ENCODE results near the gene SLF2.

Gene SLF2

DNA sequence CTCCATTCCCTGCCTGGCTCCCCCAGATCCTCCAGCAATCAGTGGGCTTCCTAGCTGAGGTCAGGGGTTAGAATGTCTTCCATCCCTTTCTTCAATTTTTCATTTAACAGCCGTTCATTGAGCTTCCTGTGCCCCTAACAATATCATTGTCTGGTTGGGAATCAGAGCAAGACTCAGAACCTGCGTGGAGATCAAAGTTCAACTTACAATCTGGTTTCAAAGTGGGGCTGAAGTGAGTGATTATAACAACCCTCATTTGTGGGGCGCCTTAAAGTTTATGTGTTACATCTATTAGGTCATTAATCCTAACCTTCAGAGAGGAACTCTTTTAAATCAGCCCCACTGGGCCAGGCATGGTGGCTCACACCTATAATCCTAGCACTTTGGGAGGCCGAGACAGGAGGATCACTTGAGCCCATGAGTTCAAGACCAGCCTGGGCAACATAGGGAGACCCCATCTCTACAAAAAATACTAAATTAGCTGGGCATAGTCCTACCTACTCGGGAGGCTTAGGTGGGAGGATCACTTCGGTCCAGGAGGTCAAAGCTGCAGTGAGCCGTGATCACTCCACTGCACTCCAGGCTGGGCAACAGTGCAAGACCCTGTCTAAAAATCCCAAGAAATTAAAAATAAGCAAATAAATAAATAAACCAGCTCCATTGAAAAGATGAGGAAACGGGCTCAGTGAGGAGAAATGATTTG, 45.4 kb upstream of the SLF2 start:
- H3K4me3 ChIP-seq (ENCODE audit: low read depth, low read length), result no peak overlapping the region
- TF ChIP-seq, protein P1, sequence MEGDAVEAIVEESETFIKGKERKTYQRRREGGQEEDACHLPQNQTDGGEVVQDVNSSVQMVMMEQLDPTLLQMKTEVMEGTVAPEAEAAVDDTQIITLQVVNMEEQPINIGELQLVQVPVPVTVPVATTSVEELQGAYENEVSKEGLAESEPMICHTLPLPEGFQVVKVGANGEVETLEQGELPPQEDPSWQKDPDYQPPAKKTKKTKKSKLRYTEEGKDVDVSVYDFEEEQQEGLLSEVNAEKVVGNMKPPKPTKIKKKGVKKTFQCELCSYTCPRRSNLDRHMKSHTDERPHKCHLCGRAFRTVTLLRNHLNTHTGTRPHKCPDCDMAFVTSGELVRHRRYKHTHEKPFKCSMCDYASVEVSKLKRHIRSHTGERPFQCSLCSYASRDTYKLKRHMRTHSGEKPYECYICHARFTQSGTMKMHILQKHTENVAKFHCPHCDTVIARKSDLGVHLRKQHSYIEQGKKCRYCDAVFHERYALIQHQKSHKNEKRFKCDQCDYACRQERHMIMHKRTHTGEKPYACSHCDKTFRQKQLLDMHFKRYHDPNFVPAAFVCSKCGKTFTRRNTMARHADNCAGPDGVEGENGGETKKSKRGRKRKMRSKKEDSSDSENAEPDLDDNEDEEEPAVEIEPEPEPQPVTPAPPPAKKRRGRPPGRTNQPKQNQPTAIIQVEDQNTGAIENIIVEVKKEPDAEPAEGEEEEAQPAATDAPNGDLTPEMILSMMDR (IDR thresholded peaks at IDR 0.05; ENCODE audit: low read depth, low read length, missing control alignments), result no peak
- no peak for DNase-seq (ENCODE audit: low read depth)
- in situ Hi-C loops (cut with HindIII; ENCODE audit: low sequenced_read_pairs), result no loop called here

DNA sequence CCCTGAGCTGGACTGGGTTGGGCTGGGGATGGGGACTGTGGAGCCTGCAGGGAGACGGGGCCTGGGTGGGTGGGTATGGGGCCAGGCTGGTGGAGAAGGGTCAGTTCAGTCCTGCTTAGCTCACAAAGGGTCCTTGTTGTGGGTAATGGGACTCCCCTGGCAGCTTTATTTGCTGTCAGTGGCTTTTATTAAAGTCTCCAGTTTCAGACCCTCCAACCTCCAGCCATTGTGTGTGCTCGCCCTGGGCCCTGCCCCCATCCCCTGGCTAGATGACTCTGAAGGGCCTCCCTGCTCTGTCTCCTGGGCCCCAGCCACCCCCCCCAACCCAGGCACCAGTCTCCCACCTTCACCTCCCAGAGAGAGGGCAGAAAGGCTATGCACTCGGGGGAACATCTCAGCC, 44.4 kb upstream of the SLF2 start:
- TF ChIP-seq, protein P1 (IDR thresholded peaks at IDR 0.05; ENCODE audit: low read depth, low read length, missing control alignments), result no peak
- in situ Hi-C loops (cut with HindIII; ENCODE audit: low sequenced_read_pairs), result no loop called here
- no peak overlapping the region for H3K4me3 ChIP-seq (ENCODE audit: low read depth, low read length)

DNA sequence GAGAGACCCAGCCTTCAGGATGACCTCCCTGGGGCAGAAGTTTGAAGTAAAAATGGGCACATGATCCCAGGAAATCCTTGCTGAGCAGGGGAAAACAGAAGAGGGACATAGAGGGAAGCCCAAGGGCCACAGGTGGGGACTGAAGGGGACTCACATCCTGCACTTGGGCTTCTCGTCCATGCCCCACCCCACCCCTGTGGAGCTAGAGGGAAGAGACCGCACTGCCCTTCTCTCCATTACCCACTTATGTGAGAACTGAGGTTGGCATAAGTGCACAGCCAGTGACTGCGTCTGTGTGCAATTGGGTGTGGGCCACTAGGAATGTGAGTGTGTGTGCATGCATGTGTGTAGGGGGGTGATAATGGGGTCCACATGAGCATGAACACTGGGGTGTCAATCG, 43.4 kb upstream of the SLF2 start:
- TF ChIP-seq, protein P1 (IDR thresholded peaks at IDR 0.05; ENCODE audit: low read depth, low read length, missing control alignments), result no peak
- no peak overlapping the region for H3K4me3 ChIP-seq (ENCODE audit: low read depth, low read length)
- DNase-seq (ENCODE audit: low read depth), result no peak
- in situ Hi-C loops (cut with HindIII; ENCODE audit: low sequenced_read_pairs), result no loop called here

More for the DNA sequence above, 44.4 kb upstream of the SLF2 start:
- DNase-seq (ENCODE audit: low read depth), result no peak

DNA sequence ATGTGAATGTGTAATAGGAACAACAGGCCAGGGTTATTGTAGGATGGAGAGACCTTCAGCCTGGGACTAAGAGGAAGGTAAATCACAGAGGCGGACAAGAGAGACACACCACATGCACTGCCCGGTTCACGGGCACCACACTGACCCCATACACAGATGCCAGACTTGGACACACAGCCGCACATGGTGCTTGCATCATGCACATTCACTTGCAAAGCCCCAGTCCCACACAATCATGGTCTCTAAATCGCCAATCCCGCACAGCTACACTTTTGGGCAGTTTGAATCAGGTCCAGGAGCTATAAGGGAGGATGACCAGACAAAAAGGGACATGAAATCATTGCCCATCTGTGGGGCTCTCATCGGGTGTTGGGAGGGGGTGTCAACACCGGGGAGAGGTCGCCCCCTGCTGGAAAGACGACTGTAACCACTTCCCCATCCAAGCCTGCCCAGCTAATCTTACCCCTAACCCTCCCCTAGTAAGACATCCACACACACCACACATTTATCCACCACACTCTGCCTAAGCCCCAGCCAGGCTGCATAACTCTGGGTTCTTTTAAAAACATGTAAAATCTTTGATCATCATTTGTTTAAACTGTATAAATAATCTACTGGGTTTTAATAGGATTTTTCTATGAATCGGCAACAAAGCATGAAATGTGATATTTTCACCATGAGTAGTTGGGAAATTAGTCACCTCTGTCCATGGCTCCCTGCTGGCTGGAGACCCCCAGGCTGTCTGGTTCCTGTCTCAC, 40.5 kb upstream of the SLF2 start:
- in situ Hi-C loops (cut with HindIII; ENCODE audit: low sequenced_read_pairs), result no loop called here
- no peak overlapping the region for H3K4me3 ChIP-seq (ENCODE audit: low read depth, low read length)
- DNase-seq (ENCODE audit: low read depth), result peak; percentile 51
- TF ChIP-seq, protein P1 (IDR thresholded peaks at IDR 0.05; ENCODE audit: low read depth, low read length, missing control alignments), result peak; percentile 66

DNA sequence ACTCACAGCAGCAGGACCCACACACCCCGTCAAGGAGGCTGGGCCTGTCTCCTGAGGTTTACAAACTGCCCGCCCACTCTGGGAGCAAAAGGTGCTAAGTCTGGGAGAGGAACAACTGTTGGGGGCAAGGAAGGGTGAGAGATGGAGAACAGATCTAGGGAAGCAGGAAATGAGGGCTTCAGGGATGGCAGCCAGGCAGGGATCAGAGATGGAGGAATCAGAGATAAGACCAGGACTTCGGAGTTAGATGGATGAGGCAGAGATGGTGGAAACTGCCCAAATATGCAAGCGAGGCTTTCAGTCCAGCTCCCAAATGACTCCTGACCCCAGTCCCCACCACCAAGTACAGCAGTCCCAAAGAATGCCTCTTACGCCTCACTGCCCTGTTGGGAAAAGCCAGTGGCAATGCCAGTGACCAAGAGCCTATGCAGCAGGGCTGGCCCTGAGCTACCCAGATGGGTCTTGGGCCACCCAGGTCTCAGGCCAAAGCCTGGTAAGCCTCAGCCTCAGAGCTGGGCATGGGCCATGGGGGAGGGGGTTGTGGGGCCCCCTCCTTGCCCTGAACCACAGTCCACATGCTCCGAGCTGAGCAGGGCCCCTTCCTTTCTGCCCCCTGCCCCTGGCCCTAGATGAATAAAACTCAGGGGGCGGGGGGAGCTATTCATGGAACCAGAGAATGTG, 39.5 kb upstream of the SLF2 start:
- no peak for DNase-seq (ENCODE audit: low read depth)
- no peak overlapping the region for H3K4me3 ChIP-seq (ENCODE audit: low read depth, low read length)
- in situ Hi-C loops (cut with HindIII; ENCODE audit: low sequenced_read_pairs), result no loop called here
- TF ChIP-seq, protein P1 (IDR thresholded peaks at IDR 0.05; ENCODE audit: low read depth, low read length, missing control alignments), result no peak

DNA sequence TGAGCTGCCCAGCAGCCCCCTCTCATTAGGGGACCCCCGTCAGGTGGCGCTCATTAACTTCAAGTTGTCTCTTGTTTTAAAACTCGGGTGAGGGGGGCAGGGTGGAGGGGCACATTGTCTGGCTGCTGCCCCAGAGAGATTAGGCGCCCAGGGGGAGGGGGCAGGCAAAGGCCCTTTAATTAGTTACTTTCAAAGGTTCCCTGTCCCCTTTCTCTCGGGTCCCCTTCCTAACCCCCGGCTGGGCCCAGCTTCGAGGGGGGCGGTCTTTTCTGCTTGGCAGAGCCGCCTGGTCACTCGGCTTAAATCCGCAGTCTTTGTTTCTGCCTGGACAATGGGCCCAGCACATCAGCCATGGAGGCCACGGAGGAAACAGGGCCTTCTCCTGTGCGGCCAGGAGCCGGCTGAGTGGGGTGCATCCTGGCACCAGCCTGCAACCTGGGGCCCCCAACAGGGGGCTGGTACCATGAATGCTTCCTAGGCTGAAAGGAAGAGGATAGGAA, 38.9 kb upstream of the SLF2 start:
- H3K4me3 ChIP-seq (ENCODE audit: low read depth, low read length), result no peak overlapping the region
- TF ChIP-seq, protein P1 (IDR thresholded peaks at IDR 0.05; ENCODE audit: low read depth, low read length, missing control alignments), result no peak
- in situ Hi-C loops (cut with HindIII; ENCODE audit: low sequenced_read_pairs), result no loop called here
- DNase-seq (ENCODE audit: low read depth), result no peak
